HG03025 (cell line): ENCODE results near the gene TMEM88.

Experiments used
- ATAC-seq: cut with Tn5 transposase; IDR thresholded peaks from one replicate; pipeline ENCODE4 v1.9.1; 2021; ENCODE audit warnings: mild to moderate bottlenecking, moderate library complexity; ENCODE audit not compliant: unreplicated experiment, low FRiP score

TMEM88 gene

GRCh38 chr17:7832431-7832830 lies 22.4 kb upstream of the TMEM88 start:
- ATAC-seq, result no peak

- no peak for ATAC-seq
These were observed 21.7 kb upstream of the TMEM88 start for GRCh38 chr17:7833011-7833794.

GRCh38 chr17:7833795-7834541 lies 20.9 kb upstream of the TMEM88 start, which contains the start of gene KDM6B:
Gene KDM6B (plus strand): TSS chr17:7834217. CDS start chr17:7845555, 11,338 bp downstream.
- ATAC-seq, result peak; percentile 29

- no peak for ATAC-seq
These were observed 20.3 kb upstream of the TMEM88 start for GRCh38 chr17:7834542-7834956.

DNA sequence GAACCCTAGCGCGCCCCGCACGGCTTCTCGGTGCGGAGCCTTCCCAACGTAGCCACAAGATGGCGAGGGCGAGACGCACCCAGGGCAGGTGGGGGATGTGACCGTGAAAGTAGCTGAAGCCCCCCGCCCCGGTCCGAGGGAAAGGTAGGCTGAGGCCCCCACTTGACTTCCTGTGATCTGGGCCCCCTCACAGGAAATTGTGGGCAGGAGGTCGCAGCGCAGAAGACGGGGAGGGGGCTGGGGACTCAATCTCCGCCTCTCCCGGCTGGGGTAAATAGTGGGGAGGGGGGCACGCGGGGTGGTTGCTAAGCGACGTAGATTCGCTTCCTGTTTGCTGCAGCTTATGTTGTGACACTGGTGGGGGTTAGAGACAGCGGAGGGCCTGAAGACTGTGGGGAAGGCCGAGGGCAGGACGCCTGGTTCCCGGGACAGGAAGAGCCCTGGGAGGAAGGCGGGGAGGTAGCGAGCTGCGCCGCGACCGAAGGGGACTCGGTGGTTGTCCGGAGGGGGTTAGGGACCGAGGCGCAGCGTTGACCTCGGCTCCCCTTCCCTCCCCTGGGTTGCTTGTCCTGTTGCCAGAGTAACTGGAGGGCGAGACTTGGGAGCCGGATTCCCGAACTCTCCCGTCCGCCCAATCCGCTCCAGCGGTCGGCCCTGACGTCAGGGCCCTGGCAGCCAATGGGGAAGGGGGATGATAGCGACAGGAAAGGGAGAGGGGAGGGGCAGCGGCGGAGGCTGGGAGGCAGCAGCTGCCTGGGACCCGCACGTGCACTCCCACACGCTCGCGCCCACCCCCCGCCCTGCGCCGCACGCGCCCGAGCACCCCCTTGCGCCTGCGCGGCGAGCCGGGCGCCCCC lies 19.7 kb upstream of the TMEM88 start:
- ATAC-seq, result peak; percentile 42

DNA sequence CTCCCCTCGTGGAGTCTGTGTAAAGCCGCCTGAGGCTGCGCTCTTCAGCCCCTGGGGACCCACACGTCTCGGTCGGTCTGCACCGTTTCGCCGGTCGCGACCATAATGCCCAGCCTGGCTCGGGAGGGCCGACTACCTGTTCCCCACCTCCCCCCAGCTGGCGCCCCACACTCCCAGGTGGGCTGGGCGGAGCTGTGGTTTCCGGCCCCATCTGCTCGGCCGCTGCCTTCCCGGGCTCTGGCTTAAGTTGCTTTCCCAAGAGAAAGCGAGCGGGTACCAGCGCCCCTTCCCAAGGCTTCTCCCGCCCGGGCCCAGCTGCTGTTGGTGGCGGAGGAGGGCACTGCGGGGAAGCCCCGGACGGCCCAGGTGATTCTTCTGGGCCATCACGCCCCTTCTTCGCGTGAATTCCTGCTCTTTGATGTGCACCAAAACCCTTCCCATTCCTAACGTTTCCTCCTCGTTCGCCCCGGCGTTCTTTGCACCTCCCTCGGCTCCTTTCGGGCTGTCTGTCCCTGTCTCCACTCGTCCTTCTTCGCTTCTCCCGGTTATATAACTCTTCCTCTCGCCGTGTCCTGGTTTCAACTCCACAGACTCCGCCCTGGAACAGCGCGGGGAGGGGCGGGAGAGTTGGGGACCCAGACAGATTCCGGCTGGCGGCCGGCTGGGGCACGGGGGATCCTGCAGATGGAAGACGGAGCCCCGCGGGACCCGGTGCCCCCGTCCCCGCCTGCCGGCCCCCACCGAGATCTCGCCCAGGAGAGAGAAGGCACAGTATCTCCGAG lies 18.9 kb upstream of the TMEM88 start:
- ATAC-seq, result peak; percentile 21

DNA sequence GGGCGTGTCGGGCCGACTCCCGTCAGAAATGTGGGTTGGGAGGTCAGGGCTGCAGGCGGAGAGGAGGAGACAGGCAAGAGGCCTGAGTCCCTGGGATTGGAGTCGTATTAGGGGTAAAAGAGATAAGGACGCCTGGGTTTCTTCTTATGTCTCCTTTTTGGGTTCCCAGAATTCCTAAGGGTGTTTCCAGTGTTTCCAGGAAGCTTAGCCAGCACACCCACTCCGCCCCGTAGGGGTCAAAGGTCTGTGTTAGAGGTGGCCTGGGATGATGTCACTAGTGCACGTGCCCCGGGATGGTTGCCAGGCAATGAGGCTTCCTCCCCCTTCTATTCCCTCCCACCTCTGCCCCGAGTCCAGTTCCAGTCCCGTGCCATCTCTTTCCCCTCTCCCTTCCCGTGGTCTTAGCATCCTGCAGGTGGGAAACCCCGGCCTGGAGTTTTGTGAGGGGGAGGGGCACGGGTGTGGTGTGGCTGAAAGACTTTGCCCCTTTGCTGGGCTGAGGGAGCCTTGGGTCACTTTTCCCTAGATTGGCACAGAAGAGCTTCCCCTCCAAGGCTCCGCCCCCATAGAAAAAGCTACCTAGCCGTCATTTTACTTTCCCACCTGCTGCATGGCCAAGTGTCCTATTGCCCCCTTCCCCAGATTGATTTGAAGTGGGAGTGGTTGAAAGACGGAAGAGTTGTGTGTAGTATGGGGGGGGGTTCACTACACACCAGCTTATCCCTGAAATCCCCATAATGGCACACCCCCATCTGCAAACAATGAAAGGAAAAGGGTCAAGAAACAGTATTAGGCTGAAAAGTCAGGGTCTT lies 18.1 kb upstream of the TMEM88 start:
- no peak for ATAC-seq

- no peak for ATAC-seq
These were observed 17.3 kb upstream of the TMEM88 start for GRCh38 chr17:7837408-7838088.

DNA sequence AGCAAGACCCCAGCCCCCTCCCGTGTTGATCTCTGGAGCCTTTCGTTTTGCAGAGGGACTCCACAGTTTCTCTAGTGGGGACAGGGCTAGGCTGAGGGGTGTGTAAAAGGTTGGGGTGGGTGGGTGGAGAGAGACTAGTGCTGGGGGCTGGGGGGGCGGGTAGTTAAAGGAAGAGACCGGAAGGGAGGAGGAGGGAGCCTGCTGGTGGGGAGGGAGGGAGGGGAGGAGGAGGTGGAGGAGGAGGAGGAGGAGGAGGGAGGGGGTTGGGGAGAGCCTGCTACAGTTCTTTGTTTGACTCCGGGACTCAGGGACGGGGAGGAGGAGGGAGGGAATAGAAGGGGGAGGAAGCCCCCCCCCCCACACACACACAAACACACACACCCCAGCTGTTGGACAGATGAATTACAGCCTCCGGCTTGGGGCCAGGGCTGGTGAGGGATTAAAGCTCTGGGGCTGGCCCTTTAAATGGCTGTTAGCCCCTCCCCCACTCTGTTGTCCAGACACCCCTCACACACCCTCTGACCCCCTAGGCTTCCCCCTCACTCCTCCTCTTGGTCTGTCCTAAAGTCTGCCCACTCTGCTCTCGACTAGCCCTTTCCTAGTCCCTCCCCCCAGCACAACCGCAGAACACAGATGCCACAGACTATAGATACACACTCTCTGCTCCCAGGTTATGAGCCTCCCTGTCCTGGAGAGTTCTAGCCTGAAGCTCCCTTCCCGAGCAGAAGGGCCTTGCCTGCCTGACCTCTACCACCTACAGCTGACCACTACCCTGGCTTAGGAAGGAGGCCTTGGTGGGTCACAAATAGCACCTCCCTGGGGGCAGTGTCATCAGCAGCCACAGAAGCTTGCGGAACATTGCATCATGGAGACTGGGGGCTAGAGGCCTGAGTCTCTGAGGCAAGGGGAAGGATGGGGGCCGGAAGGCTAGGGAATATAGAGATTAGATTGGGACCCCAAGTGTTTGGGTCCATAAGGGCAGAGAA lies 16.5 kb upstream of the TMEM88 start:
- ATAC-seq, result no peak

- ATAC-seq, result no peak
These were observed 15.5 kb upstream of the TMEM88 start for GRCh38 chr17:7839190-7839875.

DNA sequence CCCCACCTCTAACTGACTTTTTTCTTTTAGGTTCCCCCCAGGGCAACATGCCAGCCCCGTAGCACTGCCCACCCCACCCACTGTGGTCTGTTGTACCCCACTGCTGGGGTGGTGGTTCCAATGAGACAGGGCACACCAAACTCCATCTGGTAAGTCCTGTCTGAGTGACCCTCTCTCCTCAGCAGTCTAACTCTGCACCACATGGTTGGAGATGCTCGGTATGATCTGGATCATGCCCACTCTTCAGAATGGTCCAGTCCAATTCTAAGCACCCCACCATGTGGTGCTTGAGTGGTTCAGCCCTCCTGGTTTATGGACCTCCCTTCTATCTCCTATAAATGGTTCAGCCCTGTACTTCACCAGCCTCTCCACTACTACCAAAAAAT lies 15.0 kb upstream of the TMEM88 start:
- no peak for ATAC-seq

DNA sequence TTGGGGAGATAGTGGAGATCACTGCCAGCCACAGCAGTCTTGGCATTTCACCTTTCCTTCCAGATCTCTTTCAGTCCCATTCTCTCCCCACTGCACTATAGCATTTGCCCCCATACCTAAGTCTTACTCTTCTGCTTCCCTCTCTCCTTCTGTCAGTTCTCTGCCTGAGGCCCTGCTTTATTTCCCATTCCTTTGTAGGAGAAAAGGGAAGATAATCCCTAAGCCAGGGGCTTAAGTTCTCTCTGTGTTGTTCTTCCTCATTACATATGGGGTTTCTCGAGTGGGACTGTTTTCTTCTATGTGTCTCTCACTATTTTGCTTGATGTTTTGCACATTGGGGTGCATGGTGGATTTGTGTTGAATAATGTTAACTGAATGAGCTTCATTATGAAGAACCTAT lies 14.4 kb upstream of the TMEM88 start:
- ATAC-seq, result no peak

GRCh38 chr17:7840875-7841274 lies 14.0 kb upstream of the TMEM88 start:
- no peak for ATAC-seq

GRCh38 chr17:7841396-7841914 lies 13.4 kb upstream of the TMEM88 start:
- ATAC-seq, result no peak

- no peak for ATAC-seq
These were observed 12.9 kb upstream of the TMEM88 start for GRCh38 chr17:7841915-7842379.

DNA sequence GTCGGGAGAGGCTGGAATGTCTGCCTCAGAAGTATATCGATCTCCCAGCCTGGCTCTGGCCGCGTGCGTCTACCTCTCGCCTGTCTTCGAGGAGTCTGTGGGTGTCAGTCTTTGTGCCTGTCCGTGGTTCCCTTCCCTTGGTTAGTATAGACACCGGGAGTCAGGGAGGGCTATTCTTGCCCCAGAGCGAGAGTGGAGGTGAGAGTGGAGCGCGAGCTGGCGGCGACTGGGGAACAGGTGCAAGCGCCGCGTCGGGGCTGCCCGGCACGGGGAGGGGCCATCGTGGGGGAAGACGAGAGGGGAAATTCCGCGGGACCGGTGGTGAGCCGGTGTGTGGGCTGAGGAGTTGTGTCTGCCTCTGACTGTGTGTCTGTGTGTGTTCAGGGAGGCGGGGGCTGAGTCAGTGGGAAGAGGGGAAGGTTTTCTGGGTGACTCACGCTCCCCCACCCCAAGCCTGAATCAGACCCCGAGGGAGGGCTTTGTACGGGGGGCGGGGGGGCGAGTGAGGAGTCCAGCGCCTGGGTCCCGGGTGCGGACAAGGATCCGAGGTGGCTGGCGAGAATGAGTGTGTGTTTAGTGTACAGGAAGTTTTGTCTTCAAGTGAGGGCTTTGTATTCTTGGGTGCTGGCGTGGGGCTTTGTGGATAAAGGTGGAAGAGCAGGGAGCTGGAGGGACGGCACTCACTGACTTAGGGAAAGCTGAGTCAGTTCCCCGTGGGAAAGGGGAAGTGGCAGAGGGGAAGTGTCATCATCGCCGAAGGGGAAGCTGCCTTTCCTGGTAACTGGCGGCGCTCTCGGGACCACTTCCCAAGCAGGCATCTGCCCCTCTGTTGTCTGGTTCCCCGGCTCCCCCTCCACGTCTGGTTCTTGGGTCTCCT lies 12.2 kb upstream of the TMEM88 start:
- ATAC-seq, result no peak
